HUES64 (cell line): Measurements from ENCODE around the gene ZFAND4.
"Not testable (repeated sequence)": the region's sequence is repeated elsewhere in the genome, so short reads cannot be mapped to it uniquely, and the experiment has no call there.

Experiments
- H3K27ac ChIP-seq: 2 replicates; pipeline ENCODE4 v1.7.0; 2013; ENCODE audit warnings: low read depth, low read length, inconsistent platforms
- H3K27me3 ChIP-seq: 2 replicates; pipeline ENCODE4 v1.6.1; 2013; ENCODE audit warnings: mild to moderate bottlenecking, low read length; ENCODE audit not compliant: insufficient read depth
- H3K36me3 ChIP-seq: 2 replicates; pipeline ENCODE4 v1.6.1; 2013; ENCODE audit warnings: mild to moderate bottlenecking, low read length; ENCODE audit not compliant: insufficient read depth
- H3K4me1 ChIP-seq: 2 replicates; pipeline ENCODE4 v1.6.1; 2013; ENCODE audit warnings: mild to moderate bottlenecking, low read length, moderate library complexity; ENCODE audit not compliant: insufficient read depth
- H3K4me3 ChIP-seq: 2 replicates; pipeline ENCODE4 v1.5.1; 2013; ENCODE audit warnings: mild to moderate bottlenecking, low read length, moderate library complexity
- H3K9ac ChIP-seq: 2 replicates; pipeline ENCODE4 v1.6.1; 2013; ENCODE audit warnings: mild to moderate bottlenecking, low read depth, low read length
- H3K9me3 ChIP-seq: 2 replicates; pipeline ENCODE4 v1.6.1; 2013; ENCODE audit warnings: low read depth, low read length; ENCODE audit not compliant: insufficient read depth
- WGBS: fragments of 150-250, 120-280 bp; methylation state at CpG from one replicate; pipeline ENCODE4 v1.1.7; 2013; ENCODE audit warnings: missing lambda C conversion rate; 5-methylcytosine and 5-hydroxymethylcytosine counted together

ZFAND4 gene

GRCh38 chr10:45640049-45640448, 32.5 kb downstream of the ZFAND4 start:
- H3K27me3 ChIP-seq = no peaks in the 10 kb centered on the region
- H3K36me3 ChIP-seq = peaks cover 20% of the 10 kb centered on the region; the same call in 1 of the 2 replicates
- no peak overlapping the region for H3K27ac ChIP-seq
- H3K4me3 ChIP-seq = no peak overlapping the region
- WGBS = 100% methylated on average over 1 of the region's 1 CpG
- H3K4me1 ChIP-seq = no peaks in the 10 kb centered on the region
- H3K9me3 ChIP-seq = no peaks in the 10 kb centered on the region
- H3K9ac ChIP-seq = no peak overlapping the region

DNA sequence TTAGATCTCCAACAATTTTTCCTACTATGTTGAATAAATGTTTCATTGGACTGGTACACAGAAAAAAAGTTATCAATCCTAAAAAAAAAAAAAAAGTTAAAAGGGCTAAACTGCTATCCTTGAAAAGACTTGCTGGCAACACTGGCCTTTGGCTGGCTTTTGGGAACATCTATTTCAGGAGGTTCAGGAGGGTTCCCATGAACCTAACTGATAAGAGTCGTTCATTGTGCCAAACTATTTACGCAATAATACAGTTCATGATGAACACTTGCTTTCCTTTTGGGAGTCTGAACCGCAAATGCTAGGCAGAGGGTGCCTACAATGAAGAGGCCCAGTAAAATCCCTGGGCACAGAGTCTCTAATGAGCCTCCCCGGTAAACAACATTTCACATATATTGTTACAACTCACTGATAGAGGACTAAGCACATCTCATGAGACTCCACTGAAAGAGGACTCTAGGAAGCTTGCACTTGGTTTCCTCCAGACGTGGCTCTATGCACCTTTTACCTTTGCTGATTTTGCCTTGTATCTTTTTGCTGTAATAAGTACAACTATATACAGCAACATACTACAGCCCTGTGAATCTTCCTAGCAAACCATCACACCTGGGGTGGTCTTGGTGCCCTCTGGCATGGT, 45.0 kb downstream of the ZFAND4 start:
- 95% methylated on average over 5 of the region's 5 CpGs for WGBS
- no peak overlapping the region for H3K4me3 ChIP-seq
- no peak overlapping the region for H3K9ac ChIP-seq
- H3K4me1 ChIP-seq = no peaks in the 10 kb centered on the region
- H3K27ac ChIP-seq = no peak overlapping the region
- no peaks in the 10 kb centered on the region for H3K9me3 ChIP-seq
- 0 out of 2 replicates have a peak, but pooled peaks cover 4% of the 10 kb centered on the region for H3K36me3 ChIP-seq
- H3K27me3 ChIP-seq = no peaks in the 10 kb centered on the region

DNA sequence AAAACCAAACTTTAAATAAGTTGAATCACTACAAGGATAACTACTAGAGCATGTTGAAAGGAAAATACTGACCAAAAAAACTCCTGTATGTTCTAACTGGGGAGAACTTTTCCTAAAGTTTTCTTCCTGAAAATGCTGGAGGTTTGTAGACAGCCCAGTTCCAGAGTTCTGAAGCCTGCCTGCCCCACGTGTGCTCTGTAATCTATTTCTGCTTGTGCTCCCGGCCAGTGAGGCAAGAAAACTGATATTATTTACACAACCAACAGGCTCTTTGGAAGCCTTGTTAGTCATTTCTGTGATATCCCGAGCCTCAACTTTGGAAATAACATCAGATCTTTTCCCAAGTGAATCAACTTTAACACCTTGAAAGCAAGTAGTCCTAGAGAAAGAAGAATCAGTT, 46.7 kb downstream of the ZFAND4 start:
- H3K9me3 ChIP-seq = no peaks in the 10 kb centered on the region
- no peaks in the 10 kb centered on the region for H3K4me1 ChIP-seq

GRCh38 chr10:45624724-45625123, 47.8 kb downstream of the ZFAND4 start:
- Histone ChIP-seq H3K27me3 (no peaks in the 10 kb centered on the region), H3K4me1 (no peaks in the 10 kb centered on the region), H3K4me3 (no peak overlapping the region), H3K9me3 (no peaks in the 10 kb centered on the region), H3K27ac (no peak overlapping the region), H3K9ac (no peak overlapping the region), H3K36me3 (peaks cover 4% of the 10 kb centered on the region; the same call in 1 of the 2 replicates)
- 94% methylated on average over 6 of the region's 6 CpGs for WGBS

More for the DNA sequence above, 46.7 kb downstream of the ZFAND4 start:
- 0 out of 2 replicates have a peak, but pooled peaks cover 4% of the 10 kb centered on the region for H3K36me3 ChIP-seq
- WGBS = 91% methylated on average over 3 of the region's 3 CpGs
- H3K27me3 ChIP-seq = no peaks in the 10 kb centered on the region
- H3K9ac ChIP-seq = no peak overlapping the region
- no peak overlapping the region for H3K4me3 ChIP-seq
- no peak overlapping the region for H3K27ac ChIP-seq

DNA sequence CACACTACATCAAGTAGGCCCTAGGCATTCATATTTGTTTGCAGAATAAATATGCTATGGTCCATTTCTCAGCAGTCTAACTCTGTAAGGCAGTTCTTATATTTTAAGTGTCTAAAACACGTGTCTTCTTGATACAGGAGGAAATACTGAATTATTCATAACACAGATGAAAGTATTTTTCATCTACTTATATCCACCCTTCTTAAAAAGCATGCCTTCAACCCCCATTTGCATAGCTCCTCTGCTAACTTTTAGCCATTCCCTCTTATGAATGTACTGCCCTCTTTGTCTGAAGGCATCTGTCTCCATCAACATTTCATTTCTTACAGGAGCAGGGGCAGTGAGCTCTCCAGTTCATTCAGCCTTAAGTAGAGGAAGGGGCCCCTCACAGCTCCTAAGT, 57.7 kb downstream of the ZFAND4 start:
- 71% methylated on average over 1 of the region's 1 CpG for WGBS
- no peak overlapping the region for H3K4me3 ChIP-seq
- H3K27me3 ChIP-seq = no peaks in the 10 kb centered on the region
- no peaks in the 10 kb centered on the region for H3K9me3 ChIP-seq
- H3K4me1 ChIP-seq = no peaks in the 10 kb centered on the region
- peaks cover 26% of the 10 kb centered on the region for H3K36me3 ChIP-seq
- H3K9ac ChIP-seq = no peak overlapping the region
- no peak overlapping the region for H3K27ac ChIP-seq

DNA sequence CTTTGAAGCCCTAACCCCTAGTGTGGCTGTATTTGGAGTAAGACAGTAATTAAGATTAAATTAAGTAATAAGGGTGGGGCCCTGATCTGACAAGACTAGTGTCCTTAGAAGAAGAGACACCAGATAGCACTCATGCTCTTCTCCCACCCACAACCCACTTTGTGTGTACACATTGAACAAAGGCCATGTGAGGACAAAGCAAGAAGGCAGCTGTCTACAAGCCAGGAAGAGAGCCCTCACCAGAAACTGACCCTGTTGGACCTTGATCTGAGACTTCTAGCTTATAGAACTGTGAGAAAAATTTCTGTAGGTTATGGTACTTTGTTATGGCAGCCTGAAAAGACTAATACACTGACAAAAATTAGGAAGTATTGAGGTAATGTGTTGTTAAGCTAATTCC, 59.8 kb downstream of the ZFAND4 start:
- Histone ChIP-seq H3K4me3 (no peak overlapping the region), H3K9ac (no peak overlapping the region), H3K9me3 (no peaks in the 10 kb centered on the region), H3K27me3 (no peaks in the 10 kb centered on the region), H3K4me1 (no peaks in the 10 kb centered on the region), H3K36me3 (peaks cover 22% of the 10 kb centered on the region), H3K27ac (no peak overlapping the region)

DNA sequence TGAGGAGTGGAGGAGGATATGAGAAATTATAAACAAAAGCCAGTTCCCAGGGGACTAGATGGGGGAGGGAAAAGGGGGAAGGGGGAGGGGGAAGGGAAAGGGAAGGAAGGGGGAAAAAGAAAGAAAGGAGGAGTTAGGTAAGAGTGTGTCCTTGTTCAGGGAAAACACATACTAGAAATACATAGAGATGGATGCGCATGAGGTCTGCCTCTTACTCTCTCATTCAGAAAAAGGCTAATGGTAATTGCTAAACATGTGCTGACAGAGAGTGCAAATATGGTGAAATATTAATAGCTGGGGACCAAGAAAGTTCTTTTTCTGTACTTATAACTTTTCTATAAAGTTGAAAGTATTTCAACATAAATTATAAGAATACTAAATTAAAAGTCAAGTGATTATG, 64.5 kb downstream of the ZFAND4 start:
- Histone ChIP-seq H3K9ac (no peak overlapping the region), H3K27ac (no peak overlapping the region), H3K36me3 (peaks cover 9% of the 10 kb centered on the region), H3K4me3 (no peak overlapping the region), H3K27me3 (no peaks in the 10 kb centered on the region), H3K4me1 (no peaks in the 10 kb centered on the region), H3K9me3 (no peaks in the 10 kb centered on the region)
- 100% methylated on average over 1 of the region's 1 CpG for WGBS

- no peak overlapping the region for H3K9ac ChIP-seq
- H3K27ac ChIP-seq = no peak overlapping the region
- H3K4me3 ChIP-seq = no peak overlapping the region
- no peaks in the 10 kb centered on the region for H3K27me3 ChIP-seq
- WGBS = 100% methylated on average over 1 of the region's 1 CpG
- no peaks in the 10 kb centered on the region for H3K4me1 ChIP-seq
- peaks cover 6% of the 10 kb centered on the region; the same call in 1 of the 2 replicates for H3K36me3 ChIP-seq
- no peaks in the 10 kb centered on the region for H3K9me3 ChIP-seq
Observed at GRCh38 chr10:45607276-45607675, 65.3 kb downstream of the ZFAND4 start.

GRCh38 chr10:45602836-45603235, 69.7 kb downstream of the ZFAND4 start:
- no peaks in the 10 kb centered on the region for H3K4me1 ChIP-seq
- WGBS = 91% methylated on average over 4 of the region's 4 CpGs
- no peak overlapping the region for H3K9ac ChIP-seq
- H3K36me3 ChIP-seq = no peaks in the 10 kb centered on the region
- no peak overlapping the region for H3K27ac ChIP-seq
- no peak overlapping the region for H3K4me3 ChIP-seq
- no peaks in the 10 kb centered on the region for H3K27me3 ChIP-seq
- H3K9me3 ChIP-seq = no peaks in the 10 kb centered on the region

DNA sequence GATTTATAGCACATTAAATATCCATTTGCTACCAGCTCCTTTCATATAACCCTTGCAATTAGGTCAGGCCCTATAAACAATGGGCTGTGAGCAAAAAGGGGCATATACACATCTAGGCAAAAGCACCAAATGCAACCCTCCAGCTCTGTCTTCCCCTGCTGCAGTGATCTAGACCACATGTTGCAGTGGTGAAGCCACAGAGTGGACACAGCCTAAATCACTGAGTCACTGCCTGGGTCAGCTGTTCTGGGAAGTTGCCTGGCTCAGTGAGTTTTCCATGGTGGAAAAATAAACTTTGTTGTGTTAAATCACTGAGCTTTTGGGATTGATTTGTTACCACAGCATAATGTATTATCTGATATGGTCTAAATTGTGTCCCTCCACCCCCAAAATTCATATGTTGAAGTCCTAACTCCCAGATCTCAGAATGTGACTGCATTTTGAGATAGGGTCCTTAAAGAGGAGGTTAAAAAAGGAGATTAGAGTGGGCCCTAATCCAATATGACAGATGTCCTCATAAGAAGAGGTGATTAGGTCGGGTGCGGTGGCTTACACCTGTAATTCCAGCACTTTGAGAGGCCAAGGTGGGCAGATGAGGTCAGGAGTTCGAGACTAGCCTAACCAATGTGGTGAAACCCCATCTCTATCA, 70.4 kb downstream of the ZFAND4 start:
- Histone ChIP-seq H3K4me1 (no peaks in the 10 kb centered on the region), H3K27me3 (no peaks in the 10 kb centered on the region), H3K9ac (no peak overlapping the region), H3K9me3 (no peaks in the 10 kb centered on the region), H3K4me3 (no peak overlapping the region), H3K36me3 (no peaks in the 10 kb centered on the region), H3K27ac (no peak overlapping the region)
- WGBS = 89% methylated on average over 3 of the region's 3 CpGs

GRCh38 chr10:45601254-45601930, 71.2 kb downstream of the ZFAND4 start:
- not testable (repeated sequence) for H3K36me3 ChIP-seq, H3K9ac ChIP-seq, H3K4me1 ChIP-seq, H3K9me3 ChIP-seq, H3K27me3 ChIP-seq, H3K4me3 ChIP-seq, H3K27ac ChIP-seq
- 94% methylated on average over 15 of the region's 16 CpGs for WGBS
